Sigmoid colon (tissue), 7 donors: ENCODE data around the gene OASL. TPM values are rescaled to one million over a fixed set of nuclear protein-coding genes. Genes with fewer than 3 reads are reported as not detected.
"Not testable (repeated sequence)": the region's sequence is repeated elsewhere in the genome, so short reads cannot be mapped to it uniquely, and the experiment has no call there.

Experiments
- DNase-seq: peaks from one replicate; pipeline ENCODE4 v3.0.0-alpha.2; 2019
- H3K27ac ChIP-seq, 4 donors: fragments of 200-600 bp; sonication (generic); one replicate each; pipeline ENCODE4 v1.5.1; 2016 to 2019; ENCODE audit warnings: mild to moderate bottlenecking in 1 of 4
- H3K27me3 ChIP-seq, 3 donors: fragments of 200-600 bp; sonication (generic); one replicate each; pipeline ENCODE4 v1.5.1; 2019; ENCODE audit warnings: mild to moderate bottlenecking in 1 of 3
- H3K36me3 ChIP-seq, 4 donors: fragments of 200-600 bp; sonication (generic); one replicate each; pipeline ENCODE4 v1.5.1; 2016 to 2019
- H3K4me1 ChIP-seq, 4 donors: fragments of 200-600 bp; sonication (generic); one replicate each; pipeline ENCODE4 v1.5.1; 2017 to 2019
- H3K4me3 ChIP-seq, 4 donors: fragments of 200-600 bp; sonication (generic); one replicate each; pipeline ENCODE4 v1.5.1; 2017 to 2019; ENCODE audit warnings: mild to moderate bottlenecking in 2 of 4, moderate library complexity in 1 of 4
- H3K9me3 ChIP-seq, 4 donors: fragments of 200-600 bp in 3 of 4; sonication (generic) in 3 of 4; one replicate each; pipeline versions ENCODE4 v1.5.1 to v1.6.1; 2013 to 2019
- EP300 ChIP-seq, 4 donors: sonication (generic); formaldehyde crosslinking; IDR thresholded peaks; one replicate each; pipeline ENCODE4 v1.6.1; 2017; ENCODE audit warnings: antibody characterized with exemption in 4 of 4
- POLR2A ChIP-seq, 2 donors: fragments of 450-650 bp; IDR thresholded peaks; one replicate each; pipeline ENCODE4 v1.6.1; 2016; ENCODE audit warnings: antibody characterized with exemption in 2 of 2, mild to moderate bottlenecking in 2 of 2, moderate library complexity in 2 of 2
- POLR2AphosphoS5 ChIP-seq, 4 donors: sonication (generic); formaldehyde crosslinking; IDR thresholded peaks; one replicate each; pipeline ENCODE4 v1.6.1; 2017; ENCODE audit warnings: antibody characterized with exemption in 4 of 4
- WGBS, 2 donors: extraction: QIAGEN DNeasy Blood & Tissue Kit; methylation state at CpG; one replicate each; pipeline ENCODE4 v1.1.7; 2013; 5-methylcytosine and 5-hydroxymethylcytosine counted together
- intact Hi-C: fragments of 100-400 bp; cut with DNase I; formaldehyde crosslinking; loops from one replicate; pipeline ENCODE4 v1.15.1; 2023
- polyA plus RNA-seq, 3 donors: library from polyadenylated mRNA; stranded (reverse); fragments of 200-250 nt; gene quantifications; one replicate each; pipeline ENCODE4 v1.2.3, GENCODE V29; 2013
- total RNA-seq, 4 donors: library from RNA; depleted of rRNA; stranded (reverse); fragments of >200 nt; gene quantifications; one replicate each; pipeline ENCODE4 v1.1.0, GENCODE V29; 2016
- TF ChIP-seq, protein P1 (sequence below), 4 experiments: fragments of 450-650 bp in 3 of 4; fragments of 200-600 bp in 1 of 4; IDR thresholded peaks; one replicate each; pipeline ENCODE4 v1.5.1; 2016 to 2019; ENCODE audit warnings: antibody characterized with exemption in 4 of 4, mild to moderate bottlenecking in 3 of 4, moderate library complexity in 2 of 4
- donor health status: healthy with polysubstance abuse.
- donor health status: Bipolar disorder and iron deficiency.
- donor health status: healthy.

Gene OASL
- total and polyA plus RNA-seq, 7 donors = under 0.01 to 57.6 (median 10.8) TPM; not detected in 2

DNA sequence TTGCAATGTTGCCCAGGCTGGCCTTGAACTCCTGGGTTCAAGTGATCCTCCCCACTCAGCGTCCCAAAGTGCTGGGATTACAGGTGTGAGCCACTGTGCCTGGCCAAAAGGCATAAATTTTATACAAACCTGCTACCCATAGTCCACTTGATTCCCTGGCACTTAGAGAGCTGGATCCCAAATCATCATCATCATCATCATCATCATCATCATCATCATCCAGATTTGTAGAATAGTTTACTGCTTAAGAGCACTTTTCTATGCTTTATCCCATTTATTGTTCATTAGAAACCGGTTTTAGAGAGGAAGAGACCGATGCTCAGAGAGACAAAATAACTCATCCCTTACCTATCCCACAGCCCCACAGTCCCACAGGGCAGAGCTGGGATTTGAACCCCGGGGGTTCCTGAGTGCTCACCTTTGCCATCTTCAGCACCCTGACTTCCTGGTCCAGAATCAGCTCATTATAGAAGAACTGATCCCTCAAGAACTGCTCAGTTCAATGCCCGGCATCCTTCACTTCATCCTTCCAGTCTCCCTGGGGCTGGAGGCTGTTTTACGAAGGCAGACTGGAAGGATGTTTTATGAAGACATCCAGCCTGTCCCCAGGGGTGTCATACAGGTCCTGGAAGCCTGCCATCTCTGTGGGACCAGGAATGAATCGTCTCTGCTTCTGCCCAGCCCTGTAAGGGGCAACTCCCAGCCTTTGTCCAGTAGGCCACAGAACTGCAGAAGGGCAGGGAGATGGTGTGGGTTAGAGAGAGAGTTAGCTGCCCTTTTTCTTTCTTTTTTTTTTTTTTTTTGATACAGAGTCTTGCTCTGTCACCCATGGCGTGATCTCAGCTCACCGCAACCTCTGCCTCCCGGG is 20.2 kb upstream of the OASL start:
- intact Hi-C loops = no loop called here
- Histone ChIP-seq H3K4me3 (no peak overlapping the region), H3K27ac (no peak overlapping the region), H3K36me3 (no peaks in the 10 kb centered on the region), H3K27me3 (no peaks in the 10 kb centered on the region), H3K4me1 (peaks cover 0 to 9% (median 3%) of the 10 kb centered on the region in 4 donors), H3K9me3 (no peaks in the 10 kb centered on the region)
- no peak for DNase-seq
- no peak for TF ChIP-seq POLR2AphosphoS5 (IDR thresholded peaks at IDR 0.05)
- no peak for TF ChIP-seq POLR2A (IDR thresholded peaks at IDR 0.05)
- TF ChIP-seq, protein P1, sequence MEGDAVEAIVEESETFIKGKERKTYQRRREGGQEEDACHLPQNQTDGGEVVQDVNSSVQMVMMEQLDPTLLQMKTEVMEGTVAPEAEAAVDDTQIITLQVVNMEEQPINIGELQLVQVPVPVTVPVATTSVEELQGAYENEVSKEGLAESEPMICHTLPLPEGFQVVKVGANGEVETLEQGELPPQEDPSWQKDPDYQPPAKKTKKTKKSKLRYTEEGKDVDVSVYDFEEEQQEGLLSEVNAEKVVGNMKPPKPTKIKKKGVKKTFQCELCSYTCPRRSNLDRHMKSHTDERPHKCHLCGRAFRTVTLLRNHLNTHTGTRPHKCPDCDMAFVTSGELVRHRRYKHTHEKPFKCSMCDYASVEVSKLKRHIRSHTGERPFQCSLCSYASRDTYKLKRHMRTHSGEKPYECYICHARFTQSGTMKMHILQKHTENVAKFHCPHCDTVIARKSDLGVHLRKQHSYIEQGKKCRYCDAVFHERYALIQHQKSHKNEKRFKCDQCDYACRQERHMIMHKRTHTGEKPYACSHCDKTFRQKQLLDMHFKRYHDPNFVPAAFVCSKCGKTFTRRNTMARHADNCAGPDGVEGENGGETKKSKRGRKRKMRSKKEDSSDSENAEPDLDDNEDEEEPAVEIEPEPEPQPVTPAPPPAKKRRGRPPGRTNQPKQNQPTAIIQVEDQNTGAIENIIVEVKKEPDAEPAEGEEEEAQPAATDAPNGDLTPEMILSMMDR (IDR thresholded peaks at IDR 0.05) = no peak
- no peak for TF ChIP-seq EP300 (IDR thresholded peaks at IDR 0.05)
- 77 to 87% methylated on average over 10 of the region's 10 CpGs for WGBS, 2 donors

DNA sequence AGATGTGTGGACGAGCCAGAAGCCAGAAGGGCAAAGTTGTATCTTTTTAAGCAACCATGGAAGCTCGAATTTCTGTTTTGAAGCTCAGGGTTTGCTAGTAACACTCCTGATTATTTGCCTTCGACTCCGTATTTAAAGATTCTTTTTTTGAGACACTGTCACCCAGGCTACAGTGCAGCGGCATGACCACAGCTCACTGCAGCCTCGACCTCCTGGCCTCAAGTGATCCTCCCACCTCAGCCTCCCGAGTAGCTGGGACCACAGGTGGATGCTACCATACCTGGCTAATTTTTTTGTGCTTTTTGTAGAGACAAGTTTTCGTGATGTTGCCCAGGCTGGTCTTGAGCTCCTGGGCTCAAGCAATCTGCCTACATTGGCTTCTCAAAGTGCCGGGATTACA is 18.7 kb upstream of the OASL start:
- H3K27ac ChIP-seq = no peak overlapping the region
- H3K4me3 ChIP-seq = no peak overlapping the region
- H3K9me3 ChIP-seq = no peaks in the 10 kb centered on the region
- H3K27me3 ChIP-seq = no peaks in the 10 kb centered on the region
- H3K4me1 ChIP-seq = peaks cover 0 to 9% (median 3%) of the 10 kb centered on the region in 4 donors
- intact Hi-C loops = no loop called here
- DNase-seq = no peak
- WGBS, 2 donors = 72 to 79% methylated on average over 9 of the region's 9 CpGs
- no peaks in the 10 kb centered on the region for H3K36me3 ChIP-seq
- TF ChIP-seq POLR2AphosphoS5 (IDR thresholded peaks at IDR 0.05) (no peak), EP300 (IDR thresholded peaks at IDR 0.05) (no peak), POLR2A (IDR thresholded peaks at IDR 0.05) (no peak)
- TF ChIP-seq, protein P1 (IDR thresholded peaks at IDR 0.05) = no peak

DNA sequence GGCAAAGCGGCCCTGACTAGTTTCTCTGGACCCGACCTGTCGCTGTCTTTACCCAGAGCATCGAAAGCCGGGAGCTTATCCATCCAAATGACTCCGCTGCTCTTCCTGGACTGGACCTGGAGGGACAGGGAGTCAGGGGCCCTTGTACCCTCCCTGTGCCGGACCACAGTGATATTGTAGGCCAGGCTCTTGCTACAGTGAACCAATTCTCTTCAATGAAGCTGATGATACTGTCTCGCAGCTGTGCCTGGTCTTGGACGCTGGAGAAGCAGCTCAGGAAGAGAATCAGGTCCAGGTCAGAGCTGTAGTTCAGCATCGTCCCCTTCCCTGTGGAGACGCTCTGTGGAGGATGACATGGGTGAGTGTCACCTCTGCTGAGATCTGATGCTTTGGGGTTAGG is 14.7 kb upstream of the OASL start:
- no peak for TF ChIP-seq POLR2A (IDR thresholded peaks at IDR 0.05)
- no peaks in the 10 kb centered on the region for H3K4me1 ChIP-seq
- no peak overlapping the region for H3K27ac ChIP-seq
- intact Hi-C loops = no loop called here
- H3K9me3 ChIP-seq = no peaks in the 10 kb centered on the region
- no peak for DNase-seq
- H3K27me3 ChIP-seq = peaks cover 0 to 2% (median 0%) of the 10 kb centered on the region in 3 donors
- no peaks in the 10 kb centered on the region for H3K36me3 ChIP-seq
- H3K4me3 ChIP-seq = no peak overlapping the region
- WGBS, 2 donors = 95 to 96% methylated on average over 11 of the region's 11 CpGs

DNA sequence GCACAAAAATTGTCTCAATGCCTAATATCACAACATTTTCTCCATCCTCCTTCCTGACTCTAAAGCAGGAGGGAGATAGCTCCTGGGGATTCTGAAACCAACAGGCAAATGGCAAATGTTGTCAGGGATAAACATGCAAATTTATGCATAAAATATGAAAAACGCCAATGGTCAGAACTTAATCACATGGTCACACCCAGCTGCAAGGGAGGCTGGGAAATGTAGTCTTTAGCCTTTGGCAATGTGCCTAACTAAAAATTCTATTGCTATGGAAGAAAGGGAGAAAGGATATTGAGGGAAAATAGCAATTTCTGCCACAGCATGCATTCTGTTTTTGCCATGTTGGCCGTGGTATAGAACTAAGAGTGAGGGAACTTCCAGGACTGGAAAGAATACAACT is 11.7 kb upstream of the OASL start:
- TF ChIP-seq, protein P1 (IDR thresholded peaks at IDR 0.05) = no peak
- H3K36me3 ChIP-seq = no peaks in the 10 kb centered on the region
- H3K9me3 ChIP-seq = no peaks in the 10 kb centered on the region
- WGBS, 2 donors = 78 to 82% methylated on average over 2 of the region's 2 CpGs
- no peak overlapping the region for H3K27ac ChIP-seq
- H3K4me1 ChIP-seq = no peaks in the 10 kb centered on the region
- intact Hi-C loops = no loop called here
- peaks cover 0 to 2% (median 0%) of the 10 kb centered on the region in 3 donors for H3K27me3 ChIP-seq
- H3K4me3 ChIP-seq = no peak overlapping the region
- DNase-seq = no peak

DNA sequence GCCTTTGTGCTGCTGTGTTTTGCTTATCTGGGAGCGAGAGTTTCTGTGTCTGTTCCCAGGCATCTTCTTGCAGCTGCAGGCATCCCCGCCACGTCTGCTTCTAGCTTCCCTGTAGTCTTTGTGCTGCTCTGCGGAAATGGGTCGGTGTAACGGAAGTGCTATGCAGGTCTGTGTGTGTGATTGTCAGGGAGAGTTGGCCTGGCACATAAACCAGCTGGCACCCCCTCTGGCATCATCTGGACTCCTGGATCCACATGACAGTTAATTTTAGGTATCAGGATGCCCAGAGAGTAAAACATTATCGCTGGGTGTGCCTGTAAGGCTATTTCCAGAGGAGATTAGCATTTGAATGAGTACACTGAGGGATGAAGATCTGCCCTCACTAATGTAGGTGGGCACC is 9.4 kb upstream of the OASL start:
- no peaks in the 10 kb centered on the region for H3K4me1 ChIP-seq
- H3K9me3 ChIP-seq = no peaks in the 10 kb centered on the region
- H3K36me3 ChIP-seq = no peaks in the 10 kb centered on the region
- no peak overlapping the region for H3K27ac ChIP-seq
- DNase-seq = no peak
- TF ChIP-seq EP300 (IDR thresholded peaks at IDR 0.05) = no peak
- TF ChIP-seq, protein P1 (IDR thresholded peaks at IDR 0.05) = no peak
- TF ChIP-seq POLR2AphosphoS5 (IDR thresholded peaks at IDR 0.05) = no peak
- TF ChIP-seq POLR2A (IDR thresholded peaks at IDR 0.05) = no peak
- intact Hi-C loops = no loop called here
- WGBS, 2 donors = 78 to 88% methylated on average over 7 of the region's 7 CpGs
- H3K4me3 ChIP-seq = no peak overlapping the region
- peaks cover 0 to 2% (median 0%) of the 10 kb centered on the region in 3 donors for H3K27me3 ChIP-seq

DNA sequence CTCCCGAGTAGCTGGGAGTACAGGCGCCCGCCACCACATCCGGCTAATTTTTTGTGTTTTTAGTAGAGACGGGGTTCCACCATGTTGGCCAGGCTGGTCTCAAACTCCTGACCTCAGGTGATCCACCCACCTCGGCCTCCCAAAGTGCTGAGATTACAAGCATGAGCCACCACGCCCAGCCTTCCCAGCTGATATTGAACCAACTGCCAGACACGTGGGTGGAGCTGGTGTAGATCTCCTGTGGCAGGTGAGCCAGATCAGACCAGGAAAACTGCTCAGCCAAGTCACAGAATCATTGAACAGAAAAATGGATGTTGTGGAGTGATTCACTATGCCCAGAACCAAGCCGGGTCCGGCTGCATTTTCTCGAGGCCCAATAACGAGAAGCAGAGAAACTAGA is 8.4 kb upstream of the OASL start:
- H3K4me3 ChIP-seq, intact Hi-C loops, H3K27ac ChIP-seq, H3K27me3 ChIP-seq, H3K9me3 ChIP-seq, DNase-seq, H3K36me3 ChIP-seq, H3K4me1 ChIP-seq: not testable (repeated sequence)
- WGBS, 2 donors = 53 to 86% methylated on average over 12 of the region's 12 CpGs
